ENCODE data around the gene CCDC34. TPM values are rescaled to one million over a fixed set of nuclear protein-coding genes. Genes with fewer than 3 reads are reported as not detected.
A peak's percentile ranks its signal among the peaks of the same experiment; 100 is the strongest.

The CCDC34 gene
- total and polyA plus RNA-seq, 8 donors, result 3.3 to 10.1 (median 4.5) TPM

GRCh38 chr11:27363576-27364117 is 632 bp upstream of the CCDC34 start:
- DNase-seq, result no peak
- FAIRE-seq, result no peak
- WGBS, 2 donors, result 25 to 27% methylated on average over 13 of the region's 13 CpGs
- intact Hi-C loops (cut with DNase I), result no loop called here
- Histone ChIP-seq H3K4me3 (peak overlapping the region; percentile 51 to 76 (median 58)), H3K9me3 (no peaks in the 10 kb centered on the region), H3K36me3 (peaks cover 0 to 5% (median 0%) of the 10 kb centered on the region in 3 donors), H3K4me1 (peaks cover 6 to 23% (median 7%) of the 10 kb centered on the region in 3 donors), H3K27ac (peak overlapping the region; percentile 2 to 78 (median 55)), H3K27me3 (no peaks in the 10 kb centered on the region)
- TF ChIP-seq, protein P1, sequence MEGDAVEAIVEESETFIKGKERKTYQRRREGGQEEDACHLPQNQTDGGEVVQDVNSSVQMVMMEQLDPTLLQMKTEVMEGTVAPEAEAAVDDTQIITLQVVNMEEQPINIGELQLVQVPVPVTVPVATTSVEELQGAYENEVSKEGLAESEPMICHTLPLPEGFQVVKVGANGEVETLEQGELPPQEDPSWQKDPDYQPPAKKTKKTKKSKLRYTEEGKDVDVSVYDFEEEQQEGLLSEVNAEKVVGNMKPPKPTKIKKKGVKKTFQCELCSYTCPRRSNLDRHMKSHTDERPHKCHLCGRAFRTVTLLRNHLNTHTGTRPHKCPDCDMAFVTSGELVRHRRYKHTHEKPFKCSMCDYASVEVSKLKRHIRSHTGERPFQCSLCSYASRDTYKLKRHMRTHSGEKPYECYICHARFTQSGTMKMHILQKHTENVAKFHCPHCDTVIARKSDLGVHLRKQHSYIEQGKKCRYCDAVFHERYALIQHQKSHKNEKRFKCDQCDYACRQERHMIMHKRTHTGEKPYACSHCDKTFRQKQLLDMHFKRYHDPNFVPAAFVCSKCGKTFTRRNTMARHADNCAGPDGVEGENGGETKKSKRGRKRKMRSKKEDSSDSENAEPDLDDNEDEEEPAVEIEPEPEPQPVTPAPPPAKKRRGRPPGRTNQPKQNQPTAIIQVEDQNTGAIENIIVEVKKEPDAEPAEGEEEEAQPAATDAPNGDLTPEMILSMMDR (IDR thresholded peaks at IDR 0.05), result no peak
- peak in 2 of 4 donors; percentile 2 to 6 for ATAC-seq

GRCh38 chr11:27361649-27362431 is 1.2 kb downstream of the CCDC34 start:
- H3K36me3 ChIP-seq, result no peaks in the 10 kb centered on the region
- H3K4me3 ChIP-seq, result peak overlapping the region in 2 of 4 donors; percentile 51 to 65
- no peaks in the 10 kb centered on the region for H3K27me3 ChIP-seq
- ATAC-seq (no peak), FAIRE-seq (no peak), DNase-seq (no peak)
- TF ChIP-seq, protein P1 (IDR thresholded peaks at IDR 0.05), result no peak
- 54 to 57% methylated on average over 8 of the region's 8 CpGs for WGBS, 2 donors
- H3K4me1 ChIP-seq, result peaks cover 11 to 21% (median 13%) of the 10 kb centered on the region in 3 donors
- H3K9me3 ChIP-seq, result no peaks in the 10 kb centered on the region
- H3K27ac ChIP-seq, result peak overlapping the region in 1 of 4 donors; percentile 63
- intact Hi-C loops (cut with DNase I), result no loop called here

DNA sequence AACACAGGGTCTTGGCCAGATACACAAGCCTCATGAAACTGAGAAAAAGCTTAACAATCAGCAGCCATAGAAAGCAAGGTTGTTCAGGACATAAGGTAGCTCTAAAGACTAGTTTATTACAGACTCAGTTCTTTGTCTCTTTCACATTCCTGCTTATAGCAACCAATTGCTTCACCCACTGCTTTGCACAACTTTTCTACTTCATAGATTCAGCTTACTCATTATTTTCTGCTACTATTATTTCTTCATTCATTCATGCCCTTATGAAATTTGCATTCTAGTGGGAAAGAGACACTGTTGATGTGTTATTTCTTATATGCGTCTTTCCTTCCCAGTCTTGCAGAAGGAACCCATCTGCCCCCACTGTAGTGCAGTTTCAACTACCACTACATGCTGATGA is 4.7 kb downstream of the CCDC34 start:
- no peak for FAIRE-seq
- no peaks in the 10 kb centered on the region for H3K36me3 ChIP-seq
- intact Hi-C loops (cut with DNase I), result no loop called here
- 86 to 94% methylated on average over 1 of the region's 1 CpG for WGBS, 2 donors
- H3K4me3 ChIP-seq, result no peak overlapping the region
- H3K27ac ChIP-seq, result peak overlapping the region in 2 of 4 donors; percentile 69 to 71
- peaks cover 17 to 32% (median 25%) of the 10 kb centered on the region in 3 donors for H3K4me1 ChIP-seq
- DNase-seq, result no peak
- TF ChIP-seq, protein P1 (IDR thresholded peaks at IDR 0.05), result no peak
- ATAC-seq, result no peak
- no peaks in the 10 kb centered on the region for H3K27me3 ChIP-seq
- H3K9me3 ChIP-seq, result no peaks in the 10 kb centered on the region

DNA sequence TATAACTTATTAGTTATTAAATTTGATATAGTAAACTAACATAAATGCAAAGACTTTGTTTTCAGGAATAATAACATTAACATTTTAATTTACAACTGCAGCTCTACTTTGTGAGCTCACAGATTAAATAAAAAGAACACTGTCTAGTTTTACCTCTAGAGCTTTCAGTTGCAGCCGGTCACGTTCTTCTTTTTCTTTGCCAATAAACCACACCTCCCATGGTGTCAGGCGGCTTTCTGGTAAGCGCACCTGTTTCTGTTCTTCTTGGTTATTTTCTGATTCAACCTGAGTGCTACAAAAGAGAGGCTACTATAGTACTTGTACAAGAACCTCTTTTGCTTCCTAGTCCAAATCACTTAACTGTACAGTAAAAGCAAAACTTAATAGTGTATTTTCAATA is 5.8 kb downstream of the CCDC34 start:
- intact Hi-C loops (cut with DNase I), result no loop called here
- TF ChIP-seq, protein P1 (IDR thresholded peaks at IDR 0.05), result no peak
- Histone ChIP-seq H3K4me1 (peaks cover 17 to 28% (median 23%) of the 10 kb centered on the region in 3 donors), H3K27ac (peak overlapping the region in 2 of 4 donors; percentile 69 to 71), H3K9me3 (no peaks in the 10 kb centered on the region), H3K27me3 (no peaks in the 10 kb centered on the region), H3K4me3 (no peak overlapping the region), H3K36me3 (no peaks in the 10 kb centered on the region)
- peak in 4 of 6 donors; percentile 35 to 70 (median 55) for DNase-seq
- FAIRE-seq, result peak; percentile 37
- WGBS, 2 donors, result 14 to 18% methylated on average over 4 of the region's 4 CpGs
- peak; percentile 73 to 89 (median 82) for ATAC-seq
